ENCODE data around the gene ZNHIT3.

GRCh38 chr17:36443777-36444176, 42.7 kb upstream of the ZNHIT3 start:
- TF ChIP-seq CTCF (IDR thresholded peaks at IDR 0.05; ENCODE audit: low read length) = no peak
- TF ChIP-seq EZH2 (IDR thresholded peaks at IDR 0.05; ENCODE audit: borderline replicate concordance, low read length) = no peak
